Progenitor cell of endocrine pancreas (in vitro differentiated cells): Measurements from ENCODE around the gene PTPN14. TPM values are rescaled to one million over a fixed set of nuclear protein-coding genes. Genes with fewer than 3 reads are reported as not detected.

ENCODE experiments used
- DNase-seq: peaks from one replicate; pipeline ENCODE4 v3.0.0; 2021; ENCODE audit warnings: low spot score; ENCODE audit not compliant: unreplicated experiment
- H3K27ac Mint-ChIP-seq: 2 replicates; pipeline ENCODE4 v1.8.0; 2021; ENCODE audit warnings: mild to moderate bottlenecking, moderate library complexity, mixed read lengths
- H3K27me3 Mint-ChIP-seq: 2 replicates; pipeline ENCODE4 v1.8.0; 2021; ENCODE audit warnings: mixed read lengths
- H3K36me3 Mint-ChIP-seq: 2 replicates; pipeline ENCODE4 v1.8.0; 2022; ENCODE audit warnings: mixed read lengths; ENCODE audit not compliant: insufficient read depth
- H3K4me1 Mint-ChIP-seq: 2 replicates; pipeline ENCODE4 v1.8.0; 2021; ENCODE audit warnings: low read depth, mixed read lengths
- H3K4me3 Mint-ChIP-seq: 2 replicates; pipeline ENCODE4 v1.8.0; 2021; ENCODE audit warnings: low read depth, mild to moderate bottlenecking, moderate library complexity, mixed read lengths
- H3K9me3 Mint-ChIP-seq: 2 replicates; pipeline ENCODE4 v1.8.0; 2021; ENCODE audit warnings: low read depth, mixed read lengths
- CTCF ChIP-seq: fragments of 200-600 bp; sonication (generic); IDR thresholded peaks from one replicate; pipeline ENCODE4 v1.5.0; 2021; ENCODE audit warnings: antibody characterized with exemption, mild to moderate bottlenecking; ENCODE audit not compliant: unreplicated experiment
- total RNA-seq: library from RNA; stranded (reverse); gene quantifications from 2 replicates; pipeline ENCODE4 v1.2.1, GENCODE V29; 2021

Gene PTPN14
- total RNA-seq, 1 donor from 2014 or later = 37.0 TPM

GRCh38 chr1:214316593-214316992 lies 234.8 kb downstream of the PTPN14 start:
- no peak overlapping the region for H3K4me3 Mint-ChIP-seq
- no peak overlapping the region for H3K27ac Mint-ChIP-seq
- H3K4me1 Mint-ChIP-seq = peaks cover 7% of the 10 kb centered on the region
- peaks cover 21% of the 10 kb centered on the region for H3K36me3 Mint-ChIP-seq
- H3K9me3 Mint-ChIP-seq = no peaks in the 10 kb centered on the region
- no peak for TF ChIP-seq CTCF
- H3K27me3 Mint-ChIP-seq = no peaks in the 10 kb centered on the region
- no peak for DNase-seq

GRCh38 chr1:214314178-214314843 lies 237.1 kb downstream of the PTPN14 start:
- H3K27ac Mint-ChIP-seq = no peak overlapping the region
- H3K4me1 Mint-ChIP-seq = peaks cover 7% of the 10 kb centered on the region
- no peak for DNase-seq
- no peaks in the 10 kb centered on the region for H3K9me3 Mint-ChIP-seq
- H3K27me3 Mint-ChIP-seq = no peaks in the 10 kb centered on the region
- H3K36me3 Mint-ChIP-seq = peaks cover 19% of the 10 kb centered on the region
- no peak for TF ChIP-seq CTCF
- no peak overlapping the region for H3K4me3 Mint-ChIP-seq

DNA sequence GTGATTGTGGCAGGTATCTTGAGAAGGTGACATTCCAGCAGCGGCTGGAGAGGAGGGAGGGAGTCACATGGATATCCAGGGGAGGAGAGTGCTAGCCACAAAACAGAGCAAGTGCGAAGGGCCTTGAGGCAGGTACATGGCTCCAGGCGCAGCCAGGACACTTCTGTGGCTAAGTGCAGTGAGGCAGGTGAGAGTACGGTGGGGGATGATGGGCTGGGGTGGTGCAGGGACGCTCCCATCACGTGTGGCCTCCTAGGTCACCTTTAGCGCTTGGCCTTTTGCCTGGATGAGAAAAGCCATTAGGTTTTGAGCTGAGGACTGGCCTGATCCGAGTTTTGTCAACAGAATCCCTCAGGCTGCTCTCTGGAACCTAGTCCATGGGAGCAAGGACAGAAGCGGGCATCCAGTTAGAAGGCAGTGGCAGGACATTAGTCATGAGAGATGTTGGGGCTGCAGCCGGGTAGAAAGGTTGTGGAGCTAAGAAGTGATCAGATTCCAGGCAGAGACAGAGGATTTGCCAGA lies 238.8 kb downstream of the PTPN14 start:
- Mint-ChIP-seq H3K27me3 (no peaks in the 10 kb centered on the region), H3K4me1 (peaks cover 7% of the 10 kb centered on the region), H3K27ac (peak overlapping the region; percentile 9), H3K36me3 (peaks cover 10% of the 10 kb centered on the region), H3K4me3 (no peak overlapping the region), H3K9me3 (no peaks in the 10 kb centered on the region)
- no peak for TF ChIP-seq CTCF
- no peak for DNase-seq

GRCh38 chr1:214310777-214311690 lies 240.4 kb downstream of the PTPN14 start:
- no peak overlapping the region for H3K27ac Mint-ChIP-seq
- no peak for TF ChIP-seq CTCF
- no peaks in the 10 kb centered on the region for H3K27me3 Mint-ChIP-seq
- H3K36me3 Mint-ChIP-seq = peaks cover 10% of the 10 kb centered on the region
- H3K4me3 Mint-ChIP-seq = no peak overlapping the region
- no peaks in the 10 kb centered on the region for H3K9me3 Mint-ChIP-seq
- no peak for DNase-seq
- H3K4me1 Mint-ChIP-seq = peaks cover 7% of the 10 kb centered on the region

DNA sequence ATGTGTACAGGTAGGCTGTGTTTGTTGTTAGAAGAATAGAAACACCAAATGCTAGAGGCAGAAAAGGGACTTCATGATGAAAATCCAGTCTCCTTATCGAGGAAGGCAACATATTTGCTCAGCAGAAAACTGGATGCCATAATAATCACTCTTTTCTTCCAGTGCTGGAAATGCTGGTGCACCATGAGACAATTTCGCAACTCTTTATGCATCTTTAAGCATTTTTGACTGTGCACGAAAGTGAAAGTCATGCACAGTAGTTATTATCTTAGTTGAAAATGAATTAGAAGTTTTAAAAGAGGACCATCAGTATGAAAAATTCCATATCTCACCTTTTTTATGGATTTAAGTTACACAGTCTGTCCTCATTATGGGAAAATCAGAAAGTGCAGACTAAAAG lies 241.4 kb downstream of the PTPN14 start:
- H3K36me3 Mint-ChIP-seq = peaks cover 4% of the 10 kb centered on the region
- H3K27me3 Mint-ChIP-seq = no peaks in the 10 kb centered on the region
- no peak for TF ChIP-seq CTCF
- H3K4me3 Mint-ChIP-seq = no peak overlapping the region
- no peak overlapping the region for H3K27ac Mint-ChIP-seq
- DNase-seq = no peak
- no peaks in the 10 kb centered on the region for H3K9me3 Mint-ChIP-seq
- peaks cover 7% of the 10 kb centered on the region for H3K4me1 Mint-ChIP-seq
